SK-N-SH (cell line): ENCODE measurements around the gene THSD4. TPM values are rescaled to one million over a fixed set of nuclear protein-coding genes. Genes with fewer than 3 reads are reported as not detected.

Experiments used
- CTCF ChIA-PET: fragments of 300-600, 350-600 bp; formaldehyde crosslinking; extraction: SDS; loops from one replicate; lab custom pipeline; 2021; lab: Yijun Ruan, JAX
- POLR2A ChIA-PET: fragments of 350-600 bp; sonication (Branson Sonifier 250); formaldehyde crosslinking; extraction: SDS; loops from one replicate; lab custom pipeline; 2020; ENCODE audit warnings: antibody characterized with exemption, inconsistent platforms; lab: Yijun Ruan, JAX
- DNase-seq: peaks from one replicate; pipeline ENCODE4 v3.0.0; 2012
- H2AFZ ChIP-seq: fragments of 200-600 bp; sonication (generic); 2 replicates; pipeline ENCODE4 v1.8.1; 2016; ENCODE audit warnings: antibody characterized with exemption, mild to moderate bottlenecking, low read depth
- H3F3A ChIP-seq: fragments of 200-600 bp; sonication (generic); replicated peaks from 2 replicates; pipeline ENCODE3; 2016; ENCODE audit warnings: antibody characterized with exemption, mild to moderate bottlenecking; ENCODE audit not compliant: insufficient read depth
- H3K27ac ChIP-seq, 2 experiments: fragments of 200-500 bp in 1 of 2; fragments of 200-600 bp in 1 of 2; sonication (Bioruptor generic) in 1 of 2; sonication (generic), shearing (Covaris generic) in 1 of 2; 2 replicates each; pipeline versions ENCODE4 v1.5.1 to v1.6.1; 2014 to 2016; ENCODE audit warnings: low read depth in 2 of 2, inconsistent platforms in 1 of 2, low read length in 1 of 2, mild to moderate bottlenecking in 1 of 2, mixed read lengths in 1 of 2
- H3K27me3 ChIP-seq: fragments of 200-600 bp; sonication (generic), shearing (Covaris generic); 2 replicates; pipeline ENCODE4 v1.6.1; 2016; ENCODE audit warnings: mixed run types; ENCODE audit not compliant: insufficient read depth
- H3K36me3 ChIP-seq, 2 experiments: fragments of 200-500 bp in 1 of 2; fragments of 200-600 bp in 1 of 2; sonication (Bioruptor generic) in 1 of 2; sonication (generic) in 1 of 2; replicated peaks in 1 of 2; 2 replicates each; pipeline versions ENCODE3 to v1.5.1; 2014 to 2016; ENCODE audit warnings: low read length in 1 of 2, mild to moderate bottlenecking in 1 of 2; ENCODE audit not compliant: insufficient read depth in 2 of 2, control insufficient read depth in 1 of 2
- H3K4me1 ChIP-seq, 2 experiments: fragments of 200-500 bp in 1 of 2; fragments of 200-600 bp in 1 of 2; sonication (Bioruptor generic) in 1 of 2; sonication (generic), shearing (Covaris generic) in 1 of 2; 2 replicates each; pipeline versions ENCODE4 v1.5.1 to v1.6.1; 2014 to 2016; ENCODE audit warnings: low read depth in 1 of 2, low read length in 1 of 2, mixed run types in 1 of 2; ENCODE audit not compliant: insufficient read depth in 2 of 2, control insufficient read depth in 1 of 2
- H3K4me2 ChIP-seq: fragments of 200-600 bp; sonication (generic), shearing (Covaris generic); 2 replicates; pipeline ENCODE4 v1.6.1; 2017; ENCODE audit warnings: mixed run types
- H3K4me3 ChIP-seq, 2 experiments: fragments of 200-500 bp in 1 of 2; fragments of 200-600 bp in 1 of 2; sonication (Bioruptor generic) in 1 of 2; sonication (generic), shearing (Covaris generic) in 1 of 2; 2 replicates each; pipeline versions ENCODE4 v1.5.1 to v1.8.1; 2014 to 2016; ENCODE audit warnings: low read depth in 2 of 2, inconsistent platforms in 1 of 2, low read length in 1 of 2, mild to moderate bottlenecking in 1 of 2, mixed read lengths in 1 of 2, moderate library complexity in 1 of 2
- H3K79me2 ChIP-seq: fragments of 200-600 bp; sonication (generic); 2 replicates; pipeline ENCODE4 v1.8.1; 2017; ENCODE audit warnings: mild to moderate bottlenecking; ENCODE audit not compliant: insufficient read depth
- H3K9ac ChIP-seq: fragments of 200-600 bp; sonication (generic); 2 replicates; pipeline ENCODE4 v1.6.1; 2017; ENCODE audit warnings: mixed run types
- H3K9me2 ChIP-seq: fragments of 200-600 bp; sonication (generic); 2 replicates; pipeline ENCODE4 v1.6.1; 2017; ENCODE audit warnings: mixed run types
- H3K9me3 ChIP-seq: fragments of 200-600 bp; sonication (generic); 2 replicates; pipeline ENCODE4 v1.6.1; 2017; ENCODE audit warnings: mixed run types, mild to moderate bottlenecking, moderate library complexity
- H4K20me1 ChIP-seq: fragments of 200-600 bp; sonication (generic); 2 replicates; pipeline ENCODE4 v1.6.1; 2017; ENCODE audit warnings: mild to moderate bottlenecking, mixed run types; ENCODE audit not compliant: insufficient read depth
- CTCF ChIP-seq: fragments of 200-600 bp; sonication (generic); IDR thresholded peaks from 2 replicates; pipeline ENCODE4 v1.6.1; 2017; ENCODE audit warnings: antibody characterized with exemption, mild to moderate bottlenecking, moderate library complexity
- EP300 ChIP-seq, 2 experiments: IDR thresholded peaks; 2 replicates each; pipeline versions ENCODE4 v1.4.0 to v1.6.1; 2012; ENCODE audit warnings: borderline replicate concordance in 1 of 2, low read depth in 1 of 2, low read length in 1 of 2
- FOSL2 ChIP-seq: IDR thresholded peaks from 2 replicates; pipeline ENCODE4 v1.4.0; 2012; ENCODE audit warnings: low read depth, mild to moderate bottlenecking, moderate library complexity, borderline replicate concordance
- JUND ChIP-seq: IDR thresholded peaks from 2 replicates; pipeline ENCODE4 v1.4.0; 2012
- MEF2A ChIP-seq: IDR thresholded peaks from 2 replicates; pipeline ENCODE4 v1.4.0; 2012; ENCODE audit warnings: low read depth, borderline replicate concordance
- MXI1 ChIP-seq: IDR thresholded peaks from 2 replicates; pipeline ENCODE4 v1.6.1; 2012; ENCODE audit warnings: mild to moderate bottlenecking, low read depth, low read length, improper control_type of control experiment
- NFIC ChIP-seq: IDR thresholded peaks from 2 replicates; pipeline ENCODE4 v1.4.0; 2012; ENCODE audit warnings: borderline replicate concordance
- NRF1 ChIP-seq: IDR thresholded peaks from 2 replicates; pipeline ENCODE4 v1.6.1; 2012; ENCODE audit warnings: low read depth, mild to moderate bottlenecking, low read length
- PBX3 ChIP-seq: IDR thresholded peaks from 2 replicates; pipeline ENCODE4; 2012
- RCOR1 ChIP-seq: fragments of 150-350 bp; IDR thresholded peaks from 2 replicates; pipeline ENCODE4 v1.6.1; 2017; ENCODE audit warnings: antibody characterized with exemption, low read length
- RXRA ChIP-seq: IDR thresholded peaks from 2 replicates; pipeline ENCODE4 v1.4.0; 2012; ENCODE audit warnings: low read depth, mild to moderate bottlenecking, borderline replicate concordance
- TCF12 ChIP-seq: IDR thresholded peaks from 2 replicates; pipeline ENCODE4 v1.4.0; 2012
- USF2 ChIP-seq: fragments of 150-350 bp; IDR thresholded peaks from 2 replicates; pipeline ENCODE4 v1.6.1; 2017; ENCODE audit warnings: antibody characterized with exemption, low read length, low read depth, borderline replicate concordance
- YY1 ChIP-seq: IDR thresholded peaks from 2 replicates; pipeline ENCODE4 v1.4.0; 2012; ENCODE audit warnings: low read depth, mild to moderate bottlenecking
- WGBS: methylation state at CpG from one replicate; pipeline ENCODE4 v1.1.6; 2017; ENCODE audit warnings: low lambda C conversion rate; 5-methylcytosine and 5-hydroxymethylcytosine counted together
- polyA plus RNA-seq, 3 experiments: library from polyadenylated mRNA; depleted of rRNA; stranded (reverse); fragments of >200 nt; gene quantifications; 2 replicates each; pipeline ENCODE4 v1.2.3, GENCODE V29; 2012
- TF ChIP-seq, protein P1 (sequence below): fragments of 150-350 bp; IDR thresholded peaks from 2 replicates; pipeline ENCODE4 v1.6.1; 2016; ENCODE audit warnings: mild to moderate bottlenecking, low read depth, low read length
- TF ChIP-seq, protein P2 (sequence below): IDR thresholded peaks from 2 replicates; pipeline ENCODE4 v1.4.0; 2012; ENCODE audit warnings: low read depth, borderline replicate concordance
- TF ChIP-seq, protein P3 (sequence below): IDR thresholded peaks from 2 replicates; pipeline ENCODE4 v1.6.1; 2012; ENCODE audit warnings: mild to moderate bottlenecking, low read depth, low read length, moderate library complexity

THSD4 gene
- polyA plus RNA-seq, 1 of the 3 experiments (the other 2 are of a cell fraction): 79.1 TPM

DNA sequence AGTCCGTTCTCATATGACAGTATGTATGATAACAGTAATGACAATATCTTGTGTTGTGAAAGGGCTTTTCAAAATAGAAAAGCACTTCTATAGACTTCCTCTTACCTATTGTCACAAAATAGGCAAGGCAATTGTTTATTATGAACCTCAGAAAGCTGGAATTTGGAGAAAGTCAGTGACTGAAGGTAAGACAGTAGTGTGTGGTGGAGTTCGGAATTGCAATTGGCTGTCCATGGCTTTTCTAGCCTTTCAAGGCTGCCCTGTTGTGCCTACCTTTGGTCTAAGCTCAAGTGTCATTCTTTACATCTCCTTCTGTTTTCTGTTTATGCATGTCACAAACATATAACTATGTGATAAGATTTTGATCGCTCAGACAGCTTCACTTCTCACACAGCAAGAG, 475.8 kb downstream of the THSD4 start:
- Histone ChIP-seq H3K9ac (no peak overlapping the region), H3K4me3 (no peak overlapping the region), H2AFZ (no peak overlapping the region), H3K27me3 (no peaks in the 10 kb centered on the region), H3K9me2 (no peaks in the 10 kb centered on the region), H3K79me2 (no peaks in the 10 kb centered on the region), H3K9me3 (peaks cover under 1% of the 10 kb centered on the region; the same call in 1 of the 2 replicates), H3K27ac (no peak overlapping the region), H3K4me2 (no peak overlapping the region), H3K4me1 (no peaks in the 10 kb centered on the region), H3F3A (no peaks in the 10 kb centered on the region), H4K20me1 (no peaks in the 10 kb centered on the region), H3K36me3 (no peaks in the 10 kb centered on the region)
- ChIA-PET CTCF (interaction anchor here (0.8 to 2.9 kb wide), 9 partner anchors 10 to 210 kb away, joined by 3 to 11 read pairs (median 5); no protein-coding TSS in a partner anchor), POLR2A (no interaction called here)
- TF ChIP-seq NFIC (no peak), RCOR1 (no peak), CTCF (peak; percentile 22; the same call in 1 of the 2 replicates)
- 99% methylated on average over 3 of the region's 3 CpGs for WGBS
- peak; percentile 23 for DNase-seq

- no peak for TF ChIP-seq PBX3
- TF ChIP-seq RCOR1: no peak
- no peak for TF ChIP-seq MXI1
- no peak for TF ChIP-seq USF2
- TF ChIP-seq FOSL2: no peak
- no peak for TF ChIP-seq MEF2A
- TF ChIP-seq RXRA: no peak
- TF ChIP-seq, protein P1, sequence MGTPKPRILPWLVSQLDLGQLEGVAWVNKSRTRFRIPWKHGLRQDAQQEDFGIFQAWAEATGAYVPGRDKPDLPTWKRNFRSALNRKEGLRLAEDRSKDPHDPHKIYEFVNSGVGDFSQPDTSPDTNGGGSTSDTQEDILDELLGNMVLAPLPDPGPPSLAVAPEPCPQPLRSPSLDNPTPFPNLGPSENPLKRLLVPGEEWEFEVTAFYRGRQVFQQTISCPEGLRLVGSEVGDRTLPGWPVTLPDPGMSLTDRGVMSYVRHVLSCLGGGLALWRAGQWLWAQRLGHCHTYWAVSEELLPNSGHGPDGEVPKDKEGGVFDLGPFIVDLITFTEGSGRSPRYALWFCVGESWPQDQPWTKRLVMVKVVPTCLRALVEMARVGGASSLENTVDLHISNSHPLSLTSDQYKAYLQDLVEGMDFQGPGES: no peak
- TF ChIP-seq NRF1: no peak
- TF ChIP-seq YY1: no peak
- TF ChIP-seq TCF12: no peak
- TF ChIP-seq EP300 (IDR thresholded peaks at IDR 0.05; ENCODE audit: borderline replicate concordance in 1 of 2, low read depth in 1 of 2, low read length in 1 of 2): no peak
- TF ChIP-seq, protein P2, sequence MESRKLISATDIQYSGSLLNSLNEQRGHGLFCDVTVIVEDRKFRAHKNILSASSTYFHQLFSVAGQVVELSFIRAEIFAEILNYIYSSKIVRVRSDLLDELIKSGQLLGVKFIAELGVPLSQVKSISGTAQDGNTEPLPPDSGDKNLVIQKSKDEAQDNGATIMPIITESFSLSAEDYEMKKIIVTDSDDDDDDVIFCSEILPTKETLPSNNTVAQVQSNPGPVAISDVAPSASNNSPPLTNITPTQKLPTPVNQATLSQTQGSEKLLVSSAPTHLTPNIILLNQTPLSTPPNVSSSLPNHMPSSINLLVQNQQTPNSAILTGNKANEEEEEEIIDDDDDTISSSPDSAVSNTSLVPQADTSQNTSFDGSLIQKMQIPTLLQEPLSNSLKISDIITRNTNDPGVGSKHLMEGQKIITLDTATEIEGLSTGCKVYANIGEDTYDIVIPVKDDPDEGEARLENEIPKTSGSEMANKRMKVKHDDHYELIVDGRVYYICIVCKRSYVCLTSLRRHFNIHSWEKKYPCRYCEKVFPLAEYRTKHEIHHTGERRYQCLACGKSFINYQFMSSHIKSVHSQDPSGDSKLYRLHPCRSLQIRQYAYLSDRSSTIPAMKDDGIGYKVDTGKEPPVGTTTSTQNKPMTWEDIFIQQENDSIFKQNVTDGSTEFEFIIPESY: no peak
- TF ChIP-seq JUND: no peak
- TF ChIP-seq, protein P3, sequence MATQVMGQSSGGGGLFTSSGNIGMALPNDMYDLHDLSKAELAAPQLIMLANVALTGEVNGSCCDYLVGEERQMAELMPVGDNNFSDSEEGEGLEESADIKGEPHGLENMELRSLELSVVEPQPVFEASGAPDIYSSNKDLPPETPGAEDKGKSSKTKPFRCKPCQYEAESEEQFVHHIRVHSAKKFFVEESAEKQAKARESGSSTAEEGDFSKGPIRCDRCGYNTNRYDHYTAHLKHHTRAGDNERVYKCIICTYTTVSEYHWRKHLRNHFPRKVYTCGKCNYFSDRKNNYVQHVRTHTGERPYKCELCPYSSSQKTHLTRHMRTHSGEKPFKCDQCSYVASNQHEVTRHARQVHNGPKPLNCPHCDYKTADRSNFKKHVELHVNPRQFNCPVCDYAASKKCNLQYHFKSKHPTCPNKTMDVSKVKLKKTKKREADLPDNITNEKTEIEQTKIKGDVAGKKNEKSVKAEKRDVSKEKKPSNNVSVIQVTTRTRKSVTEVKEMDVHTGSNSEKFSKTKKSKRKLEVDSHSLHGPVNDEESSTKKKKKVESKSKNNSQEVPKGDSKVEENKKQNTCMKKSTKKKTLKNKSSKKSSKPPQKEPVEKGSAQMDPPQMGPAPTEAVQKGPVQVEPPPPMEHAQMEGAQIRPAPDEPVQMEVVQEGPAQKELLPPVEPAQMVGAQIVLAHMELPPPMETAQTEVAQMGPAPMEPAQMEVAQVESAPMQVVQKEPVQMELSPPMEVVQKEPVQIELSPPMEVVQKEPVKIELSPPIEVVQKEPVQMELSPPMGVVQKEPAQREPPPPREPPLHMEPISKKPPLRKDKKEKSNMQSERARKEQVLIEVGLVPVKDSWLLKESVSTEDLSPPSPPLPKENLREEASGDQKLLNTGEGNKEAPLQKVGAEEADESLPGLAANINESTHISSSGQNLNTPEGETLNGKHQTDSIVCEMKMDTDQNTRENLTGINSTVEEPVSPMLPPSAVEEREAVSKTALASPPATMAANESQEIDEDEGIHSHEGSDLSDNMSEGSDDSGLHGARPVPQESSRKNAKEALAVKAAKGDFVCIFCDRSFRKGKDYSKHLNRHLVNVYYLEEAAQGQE: no peak
- Histone ChIP-seq H3K9me3 (no peaks in the 10 kb centered on the region), H3K79me2 (no peaks in the 10 kb centered on the region), H3F3A (no peaks in the 10 kb centered on the region), H3K4me1 (peaks cover 0 to 5% of the 10 kb centered on the region in 2 experiments; a peak in 2 of 4 replicates), H3K9ac (no peak overlapping the region), H3K9me2 (no peaks in the 10 kb centered on the region), H3K27me3 (no peaks in the 10 kb centered on the region), H3K4me3 (no peak overlapping the region), H2AFZ (no peak overlapping the region), H4K20me1 (no peaks in the 10 kb centered on the region), H3K27ac (no peak overlapping the region), H3K4me2 (no peak overlapping the region), H3K36me3 (no peaks in the 10 kb centered on the region)
- DNase-seq: no peak
- CTCF ChIA-PET: interaction anchor here (1.0 to 2.9 kb wide), 5 partner anchors 9 to 209 kb away, joined by 4 to 11 read pairs (median 5); no protein-coding TSS in a partner anchor
- 100% methylated on average over 5 of the region's 6 CpGs for WGBS
- POLR2A ChIA-PET: no interaction called here
Measured at GRCh38 chr15:71592203-71592602, 476.9 kb downstream of the THSD4 start.
